UCSD-AML1 (cell line): Measurements from ENCODE around the gene ZGRF1.
"Not testable (repeated sequence)": the region's sequence is repeated elsewhere in the genome, so short reads cannot be mapped to it uniquely, and the experiment has no call there.

ENCODE experiments used
- DNase-seq: peaks from one replicate; lab custom pipeline; 2025; ENCODE audit not compliant: unreplicated experiment; lab: John Stamatoyannopoulos, UW

The ZGRF1 gene

DNA sequence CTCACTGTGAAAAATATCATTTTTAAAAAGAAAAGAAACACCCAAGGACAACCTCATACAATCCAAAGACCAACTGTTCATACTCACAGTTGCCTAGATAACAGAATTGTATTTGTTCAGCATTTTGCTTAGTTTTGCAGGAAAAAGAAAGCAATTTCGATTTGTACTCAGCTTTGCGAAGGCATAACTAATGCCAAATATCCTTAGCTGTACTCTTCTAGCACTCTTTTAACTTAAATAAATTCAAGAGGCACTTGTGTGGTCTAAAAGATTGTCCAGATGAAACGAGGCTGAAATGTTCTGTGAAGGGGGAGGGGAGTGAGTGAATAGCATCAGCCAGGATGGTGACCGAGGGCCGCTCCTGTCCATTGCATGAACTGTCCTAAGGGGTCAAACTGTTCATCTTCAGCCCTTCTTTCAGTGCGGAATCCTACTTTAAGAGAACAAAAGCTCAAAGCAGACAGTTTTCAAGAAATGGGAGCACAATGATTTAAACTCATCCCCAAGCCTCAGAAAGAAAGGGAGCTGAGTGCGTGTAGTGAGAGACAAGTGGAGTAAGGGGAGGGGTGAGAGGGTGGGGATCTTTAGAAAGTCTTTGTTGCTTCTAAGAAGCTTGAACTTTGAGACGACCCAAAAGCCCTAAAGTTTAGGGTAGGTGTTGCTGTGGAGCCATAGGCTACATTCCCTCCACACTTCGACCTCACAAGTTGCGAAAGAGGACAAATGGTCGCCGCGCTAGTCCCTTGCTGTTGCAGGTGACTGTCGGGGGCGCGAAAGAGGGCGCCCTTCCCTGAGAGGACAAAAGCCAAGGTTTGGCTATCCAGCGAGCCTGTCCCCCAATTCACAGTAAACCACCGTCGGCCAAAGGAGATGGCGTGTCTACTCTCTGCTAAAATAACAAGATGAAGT, 116.8 kb downstream of the ZGRF1 start:
- DNase-seq = no peak

DNA sequence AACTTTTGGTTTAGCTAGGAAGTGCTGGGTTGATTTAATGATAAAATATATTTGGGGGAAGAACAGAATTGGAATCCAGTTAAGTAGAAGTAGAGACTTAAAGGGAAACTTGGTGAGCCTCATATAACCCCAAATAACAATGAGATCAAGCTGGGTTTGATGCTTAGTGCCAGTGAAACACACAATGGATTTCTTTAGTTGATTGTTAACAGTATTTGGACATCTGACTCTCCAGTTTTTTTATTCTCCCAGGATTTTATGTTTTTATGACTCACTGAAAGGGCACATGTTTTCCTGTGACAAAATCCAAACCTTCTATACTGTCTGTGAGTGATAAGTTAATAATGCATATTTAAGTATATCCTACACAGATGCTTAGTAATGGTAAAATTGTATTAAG, 118.0 kb downstream of the ZGRF1 start:
- DNase-seq = no peak

DNA sequence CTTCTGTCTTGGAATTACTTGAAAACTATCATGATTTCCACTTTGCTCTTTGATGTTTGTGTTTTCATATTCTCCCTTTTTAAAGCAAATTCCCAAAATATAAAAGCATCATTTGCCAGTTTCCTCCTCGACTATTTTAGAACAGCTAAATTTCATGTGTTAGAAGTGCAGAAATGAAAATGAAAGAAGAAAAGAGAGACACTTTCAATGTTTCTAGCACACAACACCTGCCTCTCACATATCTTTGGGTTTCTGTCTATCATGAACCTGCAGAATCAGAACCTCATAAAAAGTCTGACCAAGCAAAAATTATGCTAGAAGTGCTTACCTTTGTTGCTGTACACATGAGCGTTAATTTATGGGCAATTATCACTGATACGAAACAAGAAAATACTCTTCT, 118.8 kb downstream of the ZGRF1 start:
- no peak for DNase-seq

DNA sequence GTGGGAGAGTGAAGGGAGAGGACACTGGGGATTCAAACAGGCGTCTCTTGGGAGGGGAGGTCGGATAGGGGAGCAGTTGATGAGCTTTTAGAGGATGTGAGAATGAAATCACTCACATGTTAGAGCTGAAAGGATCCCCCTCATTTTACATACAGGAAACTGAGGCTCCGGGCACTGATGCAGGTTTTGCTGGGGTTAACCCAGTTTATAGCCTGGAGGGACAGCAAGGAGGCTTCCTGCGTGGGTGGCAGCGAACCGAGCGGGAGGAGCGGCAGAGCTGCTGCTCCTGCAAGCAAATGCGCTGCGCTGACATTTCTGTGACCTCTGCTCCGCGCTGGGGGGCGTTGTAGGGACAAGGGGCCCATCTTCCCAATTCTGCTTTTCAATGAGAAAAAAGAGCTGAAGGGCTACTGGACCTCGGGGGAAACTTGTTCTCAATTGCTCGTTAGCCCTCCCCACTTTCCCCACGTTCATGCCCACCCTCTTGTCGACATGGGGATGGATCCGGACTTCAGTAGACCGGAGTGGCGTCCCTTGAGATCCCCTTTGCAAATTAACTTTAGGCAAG, 119.6 kb downstream of the ZGRF1 start:
- no peak for DNase-seq

DNA sequence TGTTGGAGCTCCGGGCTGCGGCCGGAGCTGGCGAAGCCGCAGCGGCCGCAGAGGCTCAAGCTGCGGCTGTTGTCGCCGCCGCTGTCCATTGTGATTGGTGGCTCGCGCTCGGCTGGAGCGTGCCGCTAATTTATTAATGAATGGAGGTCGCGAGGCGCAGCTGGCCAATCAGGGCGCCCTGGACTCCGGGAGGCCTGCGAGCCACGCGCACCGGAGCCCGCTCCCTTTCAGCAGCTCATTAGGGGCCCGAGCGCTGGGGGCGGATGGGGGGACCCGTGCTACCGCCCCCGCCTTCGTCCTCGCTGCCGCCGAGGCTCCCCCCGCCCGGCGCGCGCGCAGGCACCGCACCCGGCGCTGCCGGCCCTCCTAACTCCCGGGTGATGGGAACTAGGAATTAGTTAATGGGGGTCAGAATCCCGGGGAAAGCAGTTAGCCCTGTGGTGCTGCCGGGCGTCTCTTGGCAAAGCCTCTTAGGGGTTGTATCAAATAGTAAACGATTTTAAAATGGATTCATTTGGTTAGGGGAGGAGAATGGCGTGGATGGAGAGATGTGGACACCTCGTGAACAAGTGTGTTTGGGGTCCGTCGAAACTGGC, 120.1 kb downstream of the ZGRF1 start:
- peak; percentile 33 for DNase-seq

DNA sequence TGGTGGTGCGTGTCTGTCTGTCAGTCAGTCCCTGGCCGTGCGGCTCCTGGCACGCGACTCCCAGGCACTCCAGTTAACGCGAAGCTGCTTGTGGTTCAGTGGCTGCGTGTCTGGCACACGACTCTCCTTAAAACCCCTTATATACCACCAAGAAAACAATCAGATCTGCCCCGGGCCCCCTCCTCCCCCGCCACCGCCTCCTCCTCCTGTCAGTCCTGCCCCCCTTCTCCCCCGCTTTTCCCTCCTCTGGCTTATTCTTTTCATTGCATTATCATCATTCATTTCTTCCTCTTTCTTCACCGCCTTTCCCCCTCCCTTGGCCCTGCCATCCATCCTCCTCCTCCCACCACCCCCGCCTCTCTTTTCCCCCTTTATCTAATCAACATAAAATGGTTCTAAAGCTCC, 120.6 kb downstream of the ZGRF1 start, which contains the start of gene NEUROG2:
TSS of gene NEUROG2 (minus strand) at position 115 of the 405 bp plus-strand sequence. CDS start 705 bp downstream, outside the sequence.
- DNase-seq = no peak

DNA sequence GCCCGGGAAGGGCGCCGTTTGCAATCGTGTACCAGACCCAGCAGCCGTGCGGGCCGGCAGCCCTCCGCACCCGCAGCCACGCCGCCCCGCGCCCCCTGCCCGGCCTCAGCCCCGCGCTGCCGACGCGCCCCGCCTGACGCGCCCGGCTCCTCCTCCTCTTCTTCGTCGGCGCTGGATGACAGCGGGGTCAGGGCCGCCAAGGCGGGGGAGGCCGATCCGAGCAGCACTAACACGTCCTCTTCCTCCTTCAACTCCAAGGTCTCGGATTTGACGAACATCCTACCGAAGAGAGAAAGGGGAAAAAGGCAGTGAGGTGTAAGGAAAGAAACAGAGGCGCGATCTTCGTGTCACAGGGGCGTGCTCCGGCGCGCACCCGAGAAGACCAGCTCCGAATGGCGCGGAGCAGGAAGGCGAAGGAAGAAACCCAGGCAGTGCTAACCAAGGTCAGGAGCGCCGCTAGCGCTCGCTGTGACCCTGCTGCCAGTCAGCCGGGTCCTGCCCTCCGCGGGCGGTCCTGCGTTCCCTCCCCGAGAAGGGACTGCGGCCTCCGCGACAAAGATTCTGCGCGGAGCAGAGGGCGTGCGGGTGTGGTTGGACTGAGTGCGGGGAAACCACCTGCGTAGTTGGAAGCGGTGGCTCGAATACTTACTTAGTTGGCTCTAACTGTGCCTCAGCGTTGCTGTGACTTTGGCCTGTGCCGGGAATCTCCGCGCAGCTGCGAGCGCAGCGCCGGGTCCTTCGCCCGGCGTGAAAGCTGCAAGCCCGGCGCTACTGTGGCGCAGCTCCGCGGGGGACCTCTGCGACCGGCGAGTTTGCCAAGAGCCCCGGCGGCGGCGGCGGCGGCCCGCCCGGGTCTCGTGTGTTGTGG, 121.3 kb downstream of the ZGRF1 start:
- peak; percentile 54 for DNase-seq

DNA sequence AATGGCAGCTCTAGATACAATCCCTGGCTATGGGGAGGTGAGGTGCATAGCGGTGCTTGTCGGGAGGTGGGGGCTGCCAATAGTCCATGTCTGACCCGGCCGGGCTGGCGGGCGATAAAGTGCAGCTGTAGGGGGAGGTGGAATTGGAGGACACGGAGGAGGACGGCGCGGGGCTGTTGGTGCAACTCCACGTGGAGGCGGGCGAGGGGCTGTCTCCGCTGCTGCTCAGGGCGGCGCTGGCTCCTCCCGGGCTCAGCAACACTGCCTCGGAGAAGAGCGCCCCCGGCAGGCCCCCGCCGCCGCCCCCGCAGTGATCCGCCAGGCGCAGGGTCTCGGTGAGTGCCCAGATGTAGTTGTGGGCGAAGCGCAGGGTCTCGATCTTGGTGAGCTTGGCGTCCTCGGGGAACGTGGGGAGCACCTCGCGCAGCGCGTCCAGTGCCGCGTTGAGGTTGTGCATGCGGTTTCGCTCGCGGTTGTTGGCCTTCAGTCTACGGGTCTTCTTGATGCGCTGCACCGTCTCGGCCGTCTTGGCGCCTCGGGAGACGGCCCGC, 122.0 kb downstream of the ZGRF1 start:
- peak; percentile 30 for DNase-seq

DNA sequence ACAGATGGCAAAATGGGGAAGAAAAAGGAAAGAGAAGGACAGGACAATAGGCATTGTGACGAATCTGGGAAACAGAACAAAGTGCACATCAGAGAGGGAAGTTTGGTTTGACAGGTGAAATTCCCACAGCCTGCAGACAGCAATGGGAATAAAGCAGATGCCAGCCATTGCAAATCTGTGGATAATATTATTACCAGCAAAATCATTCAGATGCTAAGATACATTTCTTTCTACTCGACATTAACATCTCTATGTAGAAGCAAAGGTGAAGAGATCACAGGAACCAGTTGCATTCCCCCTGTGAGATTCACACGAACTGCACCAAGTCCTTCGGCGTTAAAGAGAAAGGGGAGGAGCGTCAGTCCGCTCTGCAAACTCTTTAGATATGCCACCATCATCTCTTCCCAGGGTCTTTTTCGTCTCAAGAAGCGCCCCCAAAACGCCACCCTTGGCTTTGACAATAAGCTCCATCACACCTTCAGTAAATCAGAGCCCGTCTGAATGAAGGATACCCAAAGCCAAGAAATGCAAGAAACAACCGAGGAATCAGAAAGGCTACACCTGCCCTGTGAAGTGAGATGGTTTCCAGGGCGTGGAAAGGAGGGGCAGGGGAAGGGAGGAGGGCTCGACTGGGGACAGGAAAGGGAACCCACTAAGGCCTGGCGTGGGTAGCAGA, 122.6 kb downstream of the ZGRF1 start:
- no peak for DNase-seq

DNA sequence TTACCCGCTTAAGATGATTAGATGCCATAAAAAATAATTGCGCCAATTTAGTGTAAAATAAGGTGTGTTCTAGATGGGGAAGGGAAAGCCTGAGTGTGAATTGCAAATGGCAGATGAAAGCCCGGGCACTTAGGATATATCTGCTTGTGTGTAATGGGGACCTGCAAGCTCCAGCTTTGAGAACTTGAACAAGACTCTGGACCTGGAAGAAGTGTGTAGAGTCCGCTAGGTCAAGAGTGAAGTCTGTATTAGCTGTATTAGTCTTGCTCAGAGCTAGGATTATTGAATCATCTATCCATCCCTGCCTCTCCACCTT, 124.9 kb downstream of the ZGRF1 start:
- DNase-seq = no peak

DNA sequence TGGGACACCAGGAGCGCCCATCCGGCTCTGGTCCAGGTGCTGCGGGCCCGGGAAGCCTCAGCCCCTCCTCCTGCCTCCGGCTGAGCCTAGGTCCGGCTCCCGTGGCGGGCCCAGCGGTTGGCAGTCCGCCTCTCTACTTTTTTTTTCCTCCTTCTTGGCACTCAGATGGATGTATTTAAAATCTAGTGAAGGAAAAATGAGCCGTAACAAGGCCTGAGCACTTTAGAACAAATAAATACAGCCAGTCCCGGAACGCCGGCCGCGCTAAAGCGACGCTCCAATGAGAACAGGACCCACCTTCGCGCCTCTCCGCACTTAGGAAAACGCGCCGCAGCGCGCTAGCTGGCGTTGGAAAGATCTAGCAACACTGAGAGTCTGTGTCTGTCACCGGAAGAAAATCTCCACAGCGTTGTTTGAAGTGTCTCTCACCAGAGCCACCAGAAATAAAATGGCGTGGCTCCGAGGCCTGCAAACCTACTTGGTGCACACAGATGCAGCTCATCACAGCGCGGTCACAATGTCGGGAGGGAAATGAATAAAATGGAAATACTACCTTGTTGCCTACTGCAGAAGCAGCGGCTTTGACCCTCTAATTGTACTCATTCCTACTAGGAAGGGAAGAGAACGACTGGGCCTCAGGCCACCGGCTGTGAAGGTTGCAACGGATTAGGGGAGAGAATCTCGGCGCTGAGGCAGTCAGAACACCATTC, 125.5 kb downstream of the ZGRF1 start:
- DNase-seq = no peak

DNA sequence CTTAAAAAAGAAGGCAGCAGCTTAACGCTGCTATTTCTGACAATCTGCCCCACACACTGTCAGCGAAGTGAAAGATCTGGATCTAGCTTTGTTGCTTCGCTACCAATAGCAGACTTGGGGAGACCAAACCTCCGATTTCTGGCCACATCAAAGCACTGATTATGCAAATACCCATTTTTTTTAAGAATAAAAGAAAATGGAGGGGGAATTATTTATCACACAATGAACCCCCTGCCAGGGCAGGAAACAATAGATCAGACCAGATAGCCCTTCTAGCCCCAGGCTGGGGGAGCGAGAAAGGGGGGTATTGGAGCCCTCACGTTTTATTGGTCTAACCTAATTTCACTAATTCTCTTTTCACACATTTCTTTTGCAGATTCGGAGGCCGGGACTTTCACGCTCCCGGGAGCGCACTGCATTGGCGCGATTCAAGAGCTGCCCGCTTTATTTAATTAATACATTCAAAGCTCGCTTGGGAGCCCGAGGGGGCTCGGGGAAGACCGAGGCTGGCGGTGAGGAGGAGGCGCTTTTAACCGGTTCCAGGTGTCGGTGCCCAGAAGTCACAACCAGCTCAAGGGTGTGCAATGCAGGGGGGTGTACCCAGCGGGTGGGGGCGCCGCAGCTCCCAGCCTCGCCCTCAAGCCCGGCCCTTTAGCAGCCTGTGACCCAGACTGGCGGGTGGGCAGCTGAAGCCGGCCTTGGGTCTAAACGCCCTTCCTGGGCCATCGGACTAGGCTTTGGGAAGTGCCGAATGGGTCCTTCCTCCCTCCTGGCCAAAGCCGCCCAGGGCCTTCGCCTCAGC, 126.2 kb downstream of the ZGRF1 start:
- DNase-seq = no peak

DNA sequence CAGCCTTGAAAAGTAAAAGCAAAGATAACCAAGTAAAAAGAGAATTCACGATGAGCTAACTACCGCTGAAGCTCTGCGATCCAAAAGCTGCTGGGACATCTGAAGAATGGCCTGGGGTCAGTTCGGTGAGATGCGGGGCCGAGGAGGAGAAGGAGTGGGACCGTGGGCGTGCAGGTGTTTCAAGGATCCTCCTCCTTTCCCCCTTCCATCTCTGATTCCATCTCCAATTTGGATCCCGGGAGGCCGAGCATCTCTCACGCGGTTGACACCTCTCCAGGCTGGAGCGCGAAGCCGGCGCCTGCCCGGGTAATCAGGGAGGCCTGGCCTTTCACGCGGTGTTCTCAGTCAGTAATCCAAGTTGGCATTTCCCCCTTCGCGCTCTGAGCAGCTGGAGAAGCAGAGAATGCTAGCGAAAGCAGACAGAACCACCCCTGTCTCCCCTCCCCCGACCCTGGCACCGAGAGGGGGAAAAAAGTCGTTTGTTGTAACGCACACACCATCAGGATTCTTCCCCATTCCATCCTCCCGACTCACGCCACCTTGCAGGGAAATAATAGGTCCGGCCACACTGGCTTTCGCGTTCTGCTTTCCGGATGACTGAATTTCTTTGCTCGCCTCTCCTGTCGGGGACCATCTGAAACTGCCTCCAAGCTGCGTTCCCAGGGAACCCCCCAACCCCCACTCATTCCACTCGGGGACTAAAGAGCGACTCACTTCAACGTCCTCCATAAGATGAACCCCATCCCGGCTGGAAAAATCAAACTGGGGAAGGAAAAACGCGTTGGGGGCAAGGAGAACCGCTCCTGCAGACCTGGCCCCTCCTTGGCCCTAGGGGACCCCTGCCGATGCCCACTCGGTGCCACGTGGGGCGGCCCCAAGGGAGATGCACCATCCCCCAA, 127.2 kb downstream of the ZGRF1 start:
- no peak for DNase-seq

DNA sequence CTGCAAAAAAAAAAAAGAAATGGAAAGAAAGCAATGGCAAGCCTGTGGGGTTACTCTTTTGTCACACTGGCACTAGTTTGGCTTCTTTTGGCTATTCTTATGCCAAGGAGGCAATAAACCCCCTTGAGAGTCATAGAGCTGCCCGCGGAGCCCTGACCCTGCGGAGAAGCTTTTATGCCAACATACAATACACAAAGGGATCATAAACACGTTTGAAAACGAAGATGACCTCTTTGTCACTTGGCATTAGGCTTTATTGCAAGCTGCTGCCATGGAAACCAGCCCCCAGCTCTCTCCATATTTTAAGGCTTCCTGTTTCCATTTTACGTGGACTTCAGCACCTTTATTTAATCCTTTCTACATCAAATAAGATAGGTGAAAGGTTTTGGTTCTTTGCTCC, 128.4 kb downstream of the ZGRF1 start:
- DNase-seq = no peak

DNA sequence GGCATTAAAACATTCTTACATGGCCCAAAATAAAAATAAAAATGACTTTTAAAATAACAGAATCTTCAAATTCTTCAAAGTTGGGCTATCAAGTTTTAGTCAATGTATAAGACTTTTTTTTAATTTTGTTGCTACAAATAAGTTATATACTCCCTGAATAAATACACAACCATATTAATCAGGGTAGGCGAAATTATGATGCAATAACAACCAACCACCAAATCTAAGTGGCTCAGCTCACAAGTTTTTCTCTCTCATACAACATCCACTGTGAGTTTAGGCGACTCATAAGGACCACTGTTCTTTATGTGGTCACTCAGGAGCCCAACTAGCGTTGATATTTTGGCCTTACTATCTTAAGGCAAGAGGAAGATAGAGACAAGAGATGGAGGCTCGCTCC, 131.9 kb downstream of the ZGRF1 start:
- DNase-seq = no peak

DNA sequence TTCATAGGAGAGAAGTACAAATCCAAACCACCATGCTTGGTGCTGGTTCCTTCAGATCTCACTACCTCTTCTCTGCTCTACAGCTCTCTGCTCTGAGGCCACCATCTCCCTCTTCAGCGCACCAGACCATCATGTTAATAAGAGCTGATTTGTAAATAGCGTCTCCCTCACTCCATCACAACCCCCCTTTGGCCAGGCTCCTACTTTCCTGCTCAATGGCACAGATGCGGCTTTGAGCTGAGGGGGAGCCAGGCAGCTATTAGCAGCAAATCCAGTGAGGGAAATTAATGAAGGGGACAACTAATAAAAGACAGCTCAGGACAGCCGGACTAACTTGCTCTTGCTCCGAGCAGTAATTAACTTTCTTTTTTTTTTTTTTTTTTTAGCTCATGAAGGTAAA, 133.8 kb downstream of the ZGRF1 start:
- no peak for DNase-seq

DNA sequence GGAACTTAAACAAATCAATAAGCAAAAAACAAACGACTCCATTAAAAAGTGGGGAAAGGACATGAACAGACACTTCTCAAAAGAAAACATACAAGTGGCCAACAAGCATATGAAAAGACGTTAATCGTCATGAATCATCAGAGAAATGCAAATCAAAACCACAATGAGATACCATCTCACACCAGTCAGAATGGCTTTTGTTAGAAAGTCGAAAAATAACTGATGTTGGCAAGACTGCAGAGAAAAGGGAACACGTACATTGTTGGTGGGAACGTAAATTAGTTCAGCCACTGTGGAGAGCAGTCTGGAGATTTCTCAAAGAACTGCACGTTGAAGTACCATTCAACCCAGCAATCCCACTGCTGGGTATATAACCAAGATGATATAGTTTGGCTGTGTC, 144.4 kb downstream of the ZGRF1 start:
- DNase-seq = no peak

DNA sequence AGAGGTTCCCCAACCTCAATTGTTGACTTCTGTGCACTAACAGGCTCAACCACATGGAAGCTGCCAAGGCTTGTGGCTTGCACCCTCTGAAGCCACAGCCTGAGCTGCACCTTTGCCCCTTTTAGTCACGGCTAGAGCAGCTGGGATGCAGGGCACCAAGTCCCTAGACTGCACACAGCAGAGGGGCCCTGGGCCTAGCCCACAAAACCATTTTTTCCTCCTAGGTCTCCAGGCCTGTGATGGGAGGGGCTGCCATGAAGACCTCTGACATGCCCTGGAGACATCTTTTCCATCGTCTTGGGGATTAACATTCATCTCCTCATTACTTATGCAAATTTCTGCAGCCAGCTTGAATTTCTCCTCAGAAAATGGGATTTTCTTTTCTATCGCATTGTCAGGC, 145.9 kb downstream of the ZGRF1 start:
- not testable (repeated sequence) for DNase-seq
